Body of pancreas (tissue), 4 donors: ENCODE results near the gene ARHGEF7.

Source experiments
- POLR2A ChIP-seq, 3 donors: fragments of 450-650 bp; IDR thresholded peaks; one replicate each; pipeline ENCODE4 v1.6.1; 2016; ENCODE audit warnings: antibody characterized with exemption in 3 of 3, mild to moderate bottlenecking in 2 of 3
- TF ChIP-seq, protein P1 (sequence below), 7 experiments: fragments of 450-650 bp in 4 of 7; fragments of 200-600 bp in 3 of 7; sonication (generic) in 3 of 7; IDR thresholded peaks; one replicate each; pipeline ENCODE4 v1.5.1; 2016 to 2019; ENCODE audit warnings: antibody characterized with exemption in 7 of 7

DNA sequence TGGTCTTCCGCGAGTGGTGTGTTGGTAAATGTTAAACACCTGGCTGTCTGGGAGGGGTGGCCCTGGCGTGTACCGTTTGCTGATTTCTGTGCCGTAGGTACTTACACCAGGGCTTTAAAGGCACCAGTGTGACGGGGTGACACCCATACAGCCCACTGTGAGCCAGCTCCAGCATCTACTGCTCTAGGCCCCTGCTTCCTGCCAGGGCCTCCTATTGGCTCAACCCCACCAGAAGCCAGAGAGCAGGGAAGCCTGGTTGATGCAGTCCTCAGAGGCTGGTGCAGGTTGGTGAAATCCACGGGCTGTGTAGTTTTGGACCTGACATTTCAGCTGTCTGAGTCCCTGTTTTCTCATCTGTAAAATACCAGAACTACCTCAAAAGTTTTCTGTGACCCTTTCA is 30.4 kb downstream of the ARHGEF7 start:
- TF ChIP-seq, protein P1, sequence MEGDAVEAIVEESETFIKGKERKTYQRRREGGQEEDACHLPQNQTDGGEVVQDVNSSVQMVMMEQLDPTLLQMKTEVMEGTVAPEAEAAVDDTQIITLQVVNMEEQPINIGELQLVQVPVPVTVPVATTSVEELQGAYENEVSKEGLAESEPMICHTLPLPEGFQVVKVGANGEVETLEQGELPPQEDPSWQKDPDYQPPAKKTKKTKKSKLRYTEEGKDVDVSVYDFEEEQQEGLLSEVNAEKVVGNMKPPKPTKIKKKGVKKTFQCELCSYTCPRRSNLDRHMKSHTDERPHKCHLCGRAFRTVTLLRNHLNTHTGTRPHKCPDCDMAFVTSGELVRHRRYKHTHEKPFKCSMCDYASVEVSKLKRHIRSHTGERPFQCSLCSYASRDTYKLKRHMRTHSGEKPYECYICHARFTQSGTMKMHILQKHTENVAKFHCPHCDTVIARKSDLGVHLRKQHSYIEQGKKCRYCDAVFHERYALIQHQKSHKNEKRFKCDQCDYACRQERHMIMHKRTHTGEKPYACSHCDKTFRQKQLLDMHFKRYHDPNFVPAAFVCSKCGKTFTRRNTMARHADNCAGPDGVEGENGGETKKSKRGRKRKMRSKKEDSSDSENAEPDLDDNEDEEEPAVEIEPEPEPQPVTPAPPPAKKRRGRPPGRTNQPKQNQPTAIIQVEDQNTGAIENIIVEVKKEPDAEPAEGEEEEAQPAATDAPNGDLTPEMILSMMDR (IDR thresholded peaks at IDR 0.05): no peak
- no peak for TF ChIP-seq POLR2A (IDR thresholded peaks at IDR 0.05)
